SK-N-SH (cell line): ENCODE results near the gene GPR22. TPM values are rescaled to one million over a fixed set of nuclear protein-coding genes. Genes with fewer than 3 reads are reported as not detected.

ENCODE experiments used
- CTCF ChIA-PET: fragments of 300-600, 350-600 bp; formaldehyde crosslinking; extraction: SDS; loops from one replicate; lab custom pipeline; 2021; lab: Yijun Ruan, JAX
- POLR2A ChIA-PET: fragments of 350-600 bp; sonication (Branson Sonifier 250); formaldehyde crosslinking; extraction: SDS; loops from one replicate; lab custom pipeline; 2020; ENCODE audit warnings: antibody characterized with exemption, inconsistent platforms; lab: Yijun Ruan, JAX
- DNase-seq: peaks from one replicate; pipeline ENCODE4 v3.0.0; 2012
- H2AFZ ChIP-seq: fragments of 200-600 bp; sonication (generic); 2 replicates; pipeline ENCODE4 v1.8.1; 2016; ENCODE audit warnings: antibody characterized with exemption, mild to moderate bottlenecking, low read depth
- H3F3A ChIP-seq: fragments of 200-600 bp; sonication (generic); replicated peaks from 2 replicates; pipeline ENCODE3; 2016; ENCODE audit warnings: antibody characterized with exemption, mild to moderate bottlenecking; ENCODE audit not compliant: insufficient read depth
- H3K27ac ChIP-seq, 2 experiments: fragments of 200-500 bp in 1 of 2; fragments of 200-600 bp in 1 of 2; sonication (Bioruptor generic) in 1 of 2; sonication (generic), shearing (Covaris generic) in 1 of 2; 2 replicates each; pipeline versions ENCODE4 v1.5.1 to v1.6.1; 2014 to 2016; ENCODE audit warnings: low read depth in 2 of 2, inconsistent platforms in 1 of 2, low read length in 1 of 2, mild to moderate bottlenecking in 1 of 2, mixed read lengths in 1 of 2
- H3K27me3 ChIP-seq: fragments of 200-600 bp; sonication (generic), shearing (Covaris generic); 2 replicates; pipeline ENCODE4 v1.6.1; 2016; ENCODE audit warnings: mixed run types; ENCODE audit not compliant: insufficient read depth
- H3K36me3 ChIP-seq, 2 experiments: fragments of 200-500 bp in 1 of 2; fragments of 200-600 bp in 1 of 2; sonication (Bioruptor generic) in 1 of 2; sonication (generic) in 1 of 2; replicated peaks in 1 of 2; 2 replicates each; pipeline versions ENCODE3 to v1.5.1; 2014 to 2016; ENCODE audit warnings: low read length in 1 of 2, mild to moderate bottlenecking in 1 of 2; ENCODE audit not compliant: insufficient read depth in 2 of 2, control insufficient read depth in 1 of 2
- H3K4me1 ChIP-seq, 2 experiments: fragments of 200-500 bp in 1 of 2; fragments of 200-600 bp in 1 of 2; sonication (Bioruptor generic) in 1 of 2; sonication (generic), shearing (Covaris generic) in 1 of 2; 2 replicates each; pipeline versions ENCODE4 v1.5.1 to v1.6.1; 2014 to 2016; ENCODE audit warnings: low read depth in 1 of 2, low read length in 1 of 2, mixed run types in 1 of 2; ENCODE audit not compliant: insufficient read depth in 2 of 2, control insufficient read depth in 1 of 2
- H3K4me2 ChIP-seq: fragments of 200-600 bp; sonication (generic), shearing (Covaris generic); 2 replicates; pipeline ENCODE4 v1.6.1; 2017; ENCODE audit warnings: mixed run types
- H3K4me3 ChIP-seq, 2 experiments: fragments of 200-500 bp in 1 of 2; fragments of 200-600 bp in 1 of 2; sonication (Bioruptor generic) in 1 of 2; sonication (generic), shearing (Covaris generic) in 1 of 2; 2 replicates each; pipeline versions ENCODE4 v1.5.1 to v1.8.1; 2014 to 2016; ENCODE audit warnings: low read depth in 2 of 2, inconsistent platforms in 1 of 2, low read length in 1 of 2, mild to moderate bottlenecking in 1 of 2, mixed read lengths in 1 of 2, moderate library complexity in 1 of 2
- H3K79me2 ChIP-seq: fragments of 200-600 bp; sonication (generic); 2 replicates; pipeline ENCODE4 v1.8.1; 2017; ENCODE audit warnings: mild to moderate bottlenecking; ENCODE audit not compliant: insufficient read depth
- H3K9ac ChIP-seq: fragments of 200-600 bp; sonication (generic); 2 replicates; pipeline ENCODE4 v1.6.1; 2017; ENCODE audit warnings: mixed run types
- H3K9me2 ChIP-seq: fragments of 200-600 bp; sonication (generic); 2 replicates; pipeline ENCODE4 v1.6.1; 2017; ENCODE audit warnings: mixed run types
- H3K9me3 ChIP-seq: fragments of 200-600 bp; sonication (generic); 2 replicates; pipeline ENCODE4 v1.6.1; 2017; ENCODE audit warnings: mixed run types, mild to moderate bottlenecking, moderate library complexity
- H4K20me1 ChIP-seq: fragments of 200-600 bp; sonication (generic); 2 replicates; pipeline ENCODE4 v1.6.1; 2017; ENCODE audit warnings: mild to moderate bottlenecking, mixed run types; ENCODE audit not compliant: insufficient read depth
- CTCF ChIP-seq: fragments of 200-600 bp; sonication (generic); IDR thresholded peaks from 2 replicates; pipeline ENCODE4 v1.6.1; 2017; ENCODE audit warnings: antibody characterized with exemption, mild to moderate bottlenecking, moderate library complexity
- ELF1 ChIP-seq: IDR thresholded peaks from 2 replicates; pipeline ENCODE4 v1.4.0; 2012
- EZH2phosphoT487 ChIP-seq: fragments of 200-600 bp; sonication (generic); IDR thresholded peaks from 2 replicates; pipeline ENCODE4 v1.6.1; 2017; ENCODE audit warnings: low read depth, mixed run types, mild to moderate bottlenecking, antibody characterized with exemption, moderate library complexity, borderline replicate concordance
- FOSL2 ChIP-seq: IDR thresholded peaks from 2 replicates; pipeline ENCODE4 v1.4.0; 2012; ENCODE audit warnings: low read depth, mild to moderate bottlenecking, moderate library complexity, borderline replicate concordance
- FOXJ3 ChIP-seq: sonication (generic); formaldehyde crosslinking; IDR thresholded peaks from 2 replicates; pipeline ENCODE4 v1.5.1; 2020; ENCODE audit warnings: mild to moderate bottlenecking, missing genetic modification reagents
- FOXM1 ChIP-seq: IDR thresholded peaks from 2 replicates; pipeline ENCODE4 v1.4.0; 2012; ENCODE audit warnings: low read depth, mild to moderate bottlenecking
- GABPA ChIP-seq: IDR thresholded peaks from 2 replicates; pipeline ENCODE4 v1.4.0; 2012; ENCODE audit warnings: low read depth, mild to moderate bottlenecking
- GATA2 ChIP-seq: sonication (generic); formaldehyde crosslinking; IDR thresholded peaks from 2 replicates; pipeline ENCODE4 v1.5.0; 2020; ENCODE audit warnings: mild to moderate bottlenecking, missing genetic modification reagents
- IRF3 ChIP-seq: fragments of 150-350 bp; IDR thresholded peaks from 2 replicates; pipeline ENCODE4 v1.6.1; 2016; ENCODE audit warnings: mild to moderate bottlenecking, low read depth, low read length
- JUND ChIP-seq: IDR thresholded peaks from 2 replicates; pipeline ENCODE4 v1.4.0; 2012
- MAX ChIP-seq: IDR thresholded peaks from 2 replicates; pipeline ENCODE4 v1.4.0; 2012; ENCODE audit warnings: low read depth
- MEF2A ChIP-seq: IDR thresholded peaks from 2 replicates; pipeline ENCODE4 v1.4.0; 2012; ENCODE audit warnings: low read depth, borderline replicate concordance
- MXI1 ChIP-seq: IDR thresholded peaks from 2 replicates; pipeline ENCODE4 v1.6.1; 2012; ENCODE audit warnings: mild to moderate bottlenecking, low read depth, low read length, improper control_type of control experiment
- NFIC ChIP-seq: IDR thresholded peaks from 2 replicates; pipeline ENCODE4 v1.4.0; 2012; ENCODE audit warnings: borderline replicate concordance
- NRF1 ChIP-seq: IDR thresholded peaks from 2 replicates; pipeline ENCODE4 v1.6.1; 2012; ENCODE audit warnings: low read depth, mild to moderate bottlenecking, low read length
- PBX3 ChIP-seq: IDR thresholded peaks from 2 replicates; pipeline ENCODE4; 2012
- RAD21 ChIP-seq: IDR thresholded peaks from 2 replicates; pipeline ENCODE4 v1.6.1; 2012; ENCODE audit warnings: mild to moderate bottlenecking, low read length
- RCOR1 ChIP-seq: fragments of 150-350 bp; IDR thresholded peaks from 2 replicates; pipeline ENCODE4 v1.6.1; 2017; ENCODE audit warnings: antibody characterized with exemption, low read length
- RFX5 ChIP-seq: IDR thresholded peaks from 2 replicates; pipeline ENCODE4 v1.6.1; 2012; ENCODE audit warnings: mild to moderate bottlenecking, improper control_type of control experiment, low read length
- RXRA ChIP-seq: IDR thresholded peaks from 2 replicates; pipeline ENCODE4 v1.4.0; 2012; ENCODE audit warnings: low read depth, mild to moderate bottlenecking, borderline replicate concordance
- SIN3A ChIP-seq: IDR thresholded peaks from 2 replicates; pipeline ENCODE4 v1.6.1; 2012; ENCODE audit warnings: low read depth, mild to moderate bottlenecking, low read length, moderate library complexity, borderline replicate concordance
- SMC3 ChIP-seq: IDR thresholded peaks from 2 replicates; pipeline ENCODE4 v1.6.1; 2012; ENCODE audit warnings: low read depth, low read length, improper control_type of control experiment
- TAF1 ChIP-seq: IDR thresholded peaks from 2 replicates; pipeline ENCODE4 v1.6.1; 2012; ENCODE audit warnings: low read depth, mild to moderate bottlenecking, low read length, moderate library complexity, borderline replicate concordance
- TCF12 ChIP-seq: IDR thresholded peaks from 2 replicates; pipeline ENCODE4 v1.4.0; 2012
- TEAD4 ChIP-seq: IDR thresholded peaks from 2 replicates; pipeline ENCODE4 v1.4.0; 2012; ENCODE audit warnings: mild to moderate bottlenecking, borderline replicate concordance; ENCODE audit not compliant: insufficient read depth
- USF1 ChIP-seq: IDR thresholded peaks from 2 replicates; pipeline ENCODE4 v1.4.0; 2012; ENCODE audit warnings: low read depth, borderline replicate concordance
- USF2 ChIP-seq: fragments of 150-350 bp; IDR thresholded peaks from 2 replicates; pipeline ENCODE4 v1.6.1; 2017; ENCODE audit warnings: antibody characterized with exemption, low read length, low read depth, borderline replicate concordance
- YY1 ChIP-seq: IDR thresholded peaks from 2 replicates; pipeline ENCODE4 v1.4.0; 2012; ENCODE audit warnings: low read depth, mild to moderate bottlenecking
- ZBTB33 ChIP-seq: IDR thresholded peaks from 2 replicates; pipeline ENCODE4 v1.4.0; 2012; ENCODE audit warnings: low read depth, borderline replicate concordance
- WGBS: methylation state at CpG from one replicate; pipeline ENCODE4 v1.1.6; 2017; ENCODE audit warnings: low lambda C conversion rate; 5-methylcytosine and 5-hydroxymethylcytosine counted together
- polyA plus RNA-seq, 3 experiments: library from polyadenylated mRNA; depleted of rRNA; stranded (reverse); fragments of >200 nt; gene quantifications; 2 replicates each; pipeline ENCODE4 v1.2.3, GENCODE V29; 2012

Gene GPR22
- polyA plus RNA-seq, 1 of the 3 experiments (the other 2 are of a cell fraction), result 0.03 TPM

GRCh38 chr7:107501593-107501992, 31.7 kb downstream of the GPR22 start:
- H2AFZ ChIP-seq, result no peak overlapping the region
- no peaks in the 10 kb centered on the region for H3K9me3 ChIP-seq
- H3K36me3 ChIP-seq, result peaks cover 0 to 5% of the 10 kb centered on the region in 2 experiments
- no peak overlapping the region for H3K27ac ChIP-seq
- no peak overlapping the region for H3K9ac ChIP-seq
- H3K4me3 ChIP-seq, result no peak overlapping the region
- POLR2A ChIA-PET, result no interaction called here
- no peaks in the 10 kb centered on the region for H4K20me1 ChIP-seq
- CTCF ChIA-PET, result interaction anchor here (0.6 to 3.0 kb wide), 34 partner anchors 10 to 372 kb away, joined by 3 to 28 read pairs (median 4); partner anchors contain the start of genes CBLL1, COG5 and DUS4L
- peak; percentile 56 for DNase-seq
- 94% methylated on average over 1 of the region's 1 CpG for WGBS
- no peaks in the 10 kb centered on the region for H3K27me3 ChIP-seq
- H3K4me1 ChIP-seq, result peaks cover 0 to 2% of the 10 kb centered on the region in 2 experiments; a peak in 2 of 4 replicates
- H3K79me2 ChIP-seq, result peaks cover 21% of the 10 kb centered on the region
- no peaks in the 10 kb centered on the region for H3K9me2 ChIP-seq
- H3F3A ChIP-seq, result no peaks in the 10 kb centered on the region
- H3K4me2 ChIP-seq, result no peak overlapping the region
- TF ChIP-seq MAX (no peak), TAF1 (no peak), RCOR1 (peak; percentile 35; the same call in 1 of the 2 replicates), RAD21 (peak; percentile 83), EZH2phosphoT487 (no peak), GATA2 (CRISPR knock-in tag) (no peak), IRF3 (no peak), RFX5 (no peak), USF2 (no peak), SMC3 (peak; percentile 76), ELF1 (no peak), SIN3A (no peak), YY1 (no peak), TEAD4 (no peak), MXI1 (no peak), GABPA (no peak), USF1 (no peak), RXRA (no peak), FOSL2 (no peak), FOXM1 (no peak), TCF12 (peak; percentile 67), JUND (no peak), NRF1 (no peak), PBX3 (no peak), NFIC (no peak), MEF2A (no peak), ZBTB33 (no peak), FOXJ3 (CRISPR knock-in tag) (no peak), CTCF (peak; percentile 70)
